Fibroblast of lung (primary cell): ENCODE measurements around the gene NCKAP5.

Experiments
- EZH2 ChIP-seq: IDR thresholded peaks from 2 replicates; pipeline ENCODE4 v1.5.1; 2012; ENCODE audit warnings: low read length, control low read depth, mild to moderate bottlenecking; ENCODE audit errors: missing control alignments
- TF ChIP-seq, protein P1 (sequence below), 2 donors: IDR thresholded peaks in 1 of 2; conservative IDR thresholded peaks in 1 of 2; 1 replicate in 1 of 2; 2 replicates in 1 of 2; pipeline ENCODE4 v1.5.1; 2011 to 2012; ENCODE audit warnings: low read length in 2 of 2, control low read depth in 1 of 2, inconsistent platforms in 1 of 2, low read depth in 1 of 2, mild to moderate bottlenecking in 1 of 2

DNA sequence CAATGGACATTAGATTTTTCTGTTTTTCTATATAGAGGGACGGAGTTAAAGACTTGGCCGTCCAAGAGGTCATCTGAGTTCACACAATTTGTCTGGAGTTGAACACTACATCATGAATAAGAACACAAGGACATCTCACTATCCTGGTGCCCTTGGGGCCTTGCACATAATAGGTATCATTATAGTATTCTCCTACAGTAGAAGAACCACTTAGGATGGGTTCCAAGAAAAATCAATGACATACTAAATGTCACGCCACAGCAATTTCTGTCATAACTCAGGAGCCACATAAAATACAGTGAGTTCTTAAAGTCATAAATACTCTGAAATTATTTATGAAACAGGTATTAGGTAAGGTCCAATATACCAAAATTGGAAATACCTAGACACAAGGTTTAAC, 154.4 kb downstream of the NCKAP5 start:
- no peak for TF ChIP-seq EZH2
- TF ChIP-seq, protein P1, sequence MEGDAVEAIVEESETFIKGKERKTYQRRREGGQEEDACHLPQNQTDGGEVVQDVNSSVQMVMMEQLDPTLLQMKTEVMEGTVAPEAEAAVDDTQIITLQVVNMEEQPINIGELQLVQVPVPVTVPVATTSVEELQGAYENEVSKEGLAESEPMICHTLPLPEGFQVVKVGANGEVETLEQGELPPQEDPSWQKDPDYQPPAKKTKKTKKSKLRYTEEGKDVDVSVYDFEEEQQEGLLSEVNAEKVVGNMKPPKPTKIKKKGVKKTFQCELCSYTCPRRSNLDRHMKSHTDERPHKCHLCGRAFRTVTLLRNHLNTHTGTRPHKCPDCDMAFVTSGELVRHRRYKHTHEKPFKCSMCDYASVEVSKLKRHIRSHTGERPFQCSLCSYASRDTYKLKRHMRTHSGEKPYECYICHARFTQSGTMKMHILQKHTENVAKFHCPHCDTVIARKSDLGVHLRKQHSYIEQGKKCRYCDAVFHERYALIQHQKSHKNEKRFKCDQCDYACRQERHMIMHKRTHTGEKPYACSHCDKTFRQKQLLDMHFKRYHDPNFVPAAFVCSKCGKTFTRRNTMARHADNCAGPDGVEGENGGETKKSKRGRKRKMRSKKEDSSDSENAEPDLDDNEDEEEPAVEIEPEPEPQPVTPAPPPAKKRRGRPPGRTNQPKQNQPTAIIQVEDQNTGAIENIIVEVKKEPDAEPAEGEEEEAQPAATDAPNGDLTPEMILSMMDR (conservative IDR thresholded peaks at IDR 0.05 in 1 of 2, IDR thresholded peaks at IDR 0.05 in 1 of 2; ENCODE audit: low read depth in 1 of 2, low read length in 2 of 2) = no peak
